WTC11 (cell line): Measurements from ENCODE around the gene RNASE11. TPM values are rescaled to one million over a fixed set of nuclear protein-coding genes. Genes with fewer than 3 reads are reported as not detected.

Source experiments
- ATAC-seq: fragments of 200-7000 bp; cut with Tn5 transposase; 2 replicates; pipeline ENCODE4 v1.10.0; 2021; ENCODE audit warnings: mild to moderate bottlenecking, moderate library complexity
- CTCF ChIA-PET: fragments of 300-600 bp; sonication (Branson Sonifier 250); formaldehyde crosslinking; loops from one replicate; lab custom pipeline; 2021; ENCODE audit warnings: antibody characterized with exemption; lab: Charles Lee
- POLR2A ChIA-PET: fragments of 350-600 bp; sonication (Branson Sonifier 250); formaldehyde crosslinking; loops from one replicate; lab custom pipeline; 2021; ENCODE audit warnings: antibody characterized with exemption; lab: Charles Lee
- DNase-seq: peaks from one replicate; pipeline ENCODE4 v3.0.0; 2021; ENCODE audit warnings: low spot score
- H3K27ac Mint-ChIP-seq: 2 replicates; pipeline ENCODE4 v1.8.0; 2021; ENCODE audit warnings: mixed read lengths
- H3K27me3 Mint-ChIP-seq: 2 replicates; pipeline ENCODE4 v1.8.0; 2021; ENCODE audit warnings: low read depth, mild to moderate bottlenecking, moderate library complexity, mixed read lengths
- H3K36me3 Mint-ChIP-seq: 2 replicates; pipeline ENCODE4 v1.8.0; 2021; ENCODE audit warnings: mixed read lengths
- H3K4me1 Mint-ChIP-seq: 2 replicates; pipeline ENCODE4 v1.8.0; 2022; ENCODE audit warnings: mixed read lengths
- H3K4me3 Mint-ChIP-seq: 2 replicates; pipeline ENCODE4 v1.8.0; 2021; ENCODE audit warnings: mild to moderate bottlenecking, moderate library complexity, mixed read lengths
- H3K9me3 Mint-ChIP-seq: 2 replicates; pipeline ENCODE4 v1.8.0; 2021; ENCODE audit warnings: mixed read lengths
- ATF1 ChIP-seq: sonication (generic); formaldehyde crosslinking; IDR thresholded peaks from 2 replicates; pipeline ENCODE4 v1.8.1; 2023; ENCODE audit warnings: mild to moderate bottlenecking, moderate library complexity, missing genetic modification reagents
- FOXP4 ChIP-seq: sonication (generic); formaldehyde crosslinking; IDR thresholded peaks from 2 replicates; pipeline ENCODE4 v1.8.0; 2022; ENCODE audit warnings: mild to moderate bottlenecking, missing genetic modification reagents
- HMGA2 ChIP-seq: fragments of 250-450 bp; sonication (Bioruptor Pico); IDR thresholded peaks from 2 replicates; pipeline ENCODE4 v1.4.0; 2021; ENCODE audit warnings: mild to moderate bottlenecking, moderate library complexity
- HMGXB4 ChIP-seq: sonication (generic); formaldehyde crosslinking; IDR thresholded peaks from 2 replicates; pipeline ENCODE4 v1.8.1; 2023; ENCODE audit warnings: mild to moderate bottlenecking, moderate library complexity, missing genetic modification reagents
- IRF2 ChIP-seq: sonication (generic); formaldehyde crosslinking; IDR thresholded peaks from 2 replicates; pipeline ENCODE4 v1.8.0; 2022; ENCODE audit warnings: low read depth, missing genetic modification reagents, borderline replicate concordance
- OVOL2 ChIP-seq: fragments of 250-450 bp; sonication (Bioruptor Pico); IDR thresholded peaks from 2 replicates; pipeline ENCODE4 v1.9.0; 2021; ENCODE audit warnings: mild to moderate bottlenecking, borderline replicate concordance
- ZNF138 ChIP-seq: sonication (generic); formaldehyde crosslinking; conservative IDR thresholded peaks from 2 replicates; pipeline ENCODE4 v1.8.1; 2022; ENCODE audit warnings: mild to moderate bottlenecking, moderate library complexity, missing genetic modification reagents
- ZNF219 ChIP-seq: sonication (generic); formaldehyde crosslinking; IDR thresholded peaks from 2 replicates; pipeline ENCODE4 v1.8.0; 2023; ENCODE audit warnings: missing genetic modification reagents, mild to moderate bottlenecking, borderline replicate concordance
- ZNF396 ChIP-seq: fragments of 250-450 bp; sonication (Bioruptor Pico); IDR thresholded peaks from 2 replicates; pipeline ENCODE4 v1.8.0; 2021; ENCODE audit warnings: mild to moderate bottlenecking, moderate library complexity, borderline replicate concordance
- ZSCAN18 ChIP-seq: fragments of 250-450 bp; sonication (Bioruptor Pico); IDR thresholded peaks from 2 replicates; pipeline ENCODE4 v2.1.2; 2022; ENCODE audit warnings: mild to moderate bottlenecking, moderate library complexity
- total RNA-seq: library from RNA; stranded (reverse); gene quantifications from 3 replicates; pipeline ENCODE4 v1.2.3, GENCODE V29; 2021
- TF ChIP-seq, protein P1 (sequence below): sonication (generic); formaldehyde crosslinking; IDR thresholded peaks from 2 replicates; pipeline ENCODE4 v1.8.1; 2023; ENCODE audit warnings: mild to moderate bottlenecking, missing genetic modification reagents, borderline replicate concordance
- TF ChIP-seq, protein P2 (sequence below): fragments of 250-450 bp; sonication (Bioruptor Pico); IDR thresholded peaks from 2 replicates; pipeline ENCODE4 v1.8.0; 2021; ENCODE audit warnings: mild to moderate bottlenecking
- TF ChIP-seq, protein P3 (sequence below): sonication (generic); formaldehyde crosslinking; IDR thresholded peaks from 2 replicates; pipeline ENCODE4 v1.8.1; 2023; ENCODE audit warnings: mild to moderate bottlenecking, missing genetic modification reagents, moderate library complexity
- TF ChIP-seq, protein P4 (sequence below): fragments of 250-450 bp; sonication (Bioruptor Pico); conservative IDR thresholded peaks from 2 replicates; pipeline ENCODE4 v1.9.0; 2021; ENCODE audit warnings: mild to moderate bottlenecking
- TF ChIP-seq, protein P5 (sequence below): fragments of 250-450 bp; sonication (Bioruptor Pico); IDR thresholded peaks from 2 replicates; pipeline ENCODE4 v1.9.0; 2021; ENCODE audit warnings: mild to moderate bottlenecking
- TF ChIP-seq, protein P6 (sequence below): sonication (generic); formaldehyde crosslinking; IDR thresholded peaks from 2 replicates; pipeline ENCODE4 v1.8.0; 2023; ENCODE audit warnings: missing genetic modification reagents, mild to moderate bottlenecking, borderline replicate concordance

The RNASE11 gene
- total RNA-seq, 1 experiment from 2014 or later = not detected

DNA sequence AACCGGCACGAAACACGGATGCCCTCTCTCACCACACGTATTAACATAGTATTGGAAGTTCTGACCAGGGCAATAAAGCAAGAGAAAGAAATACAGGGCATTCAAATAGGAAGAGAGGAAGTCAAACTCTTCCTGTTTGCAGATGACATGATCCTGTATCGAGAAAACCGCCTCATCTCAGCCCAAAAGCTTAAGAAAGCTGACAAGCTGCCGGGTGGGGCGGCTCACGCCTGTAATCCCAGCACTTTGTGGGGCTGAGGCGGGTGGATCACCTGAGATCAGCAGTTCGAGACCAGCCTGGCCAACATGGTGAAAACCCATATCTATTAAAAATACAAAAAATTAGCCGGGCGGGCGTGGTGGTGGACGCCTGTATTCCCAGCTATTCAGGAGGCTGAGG, 36.0 kb upstream of the RNASE11 start (continued):
- TF ChIP-seq FOXP4 (no peak), ZSCAN18 (CRISPR knock-in tag) (no peak), ATF1 (CRISPR knock-in tag) (no peak), ZNF138 (CRISPR knock-in tag) (no peak), HMGA2 (CRISPR knock-in tag) (no peak), ZNF396 (CRISPR knock-in tag) (no peak)
- TF ChIP-seq, protein P1, sequence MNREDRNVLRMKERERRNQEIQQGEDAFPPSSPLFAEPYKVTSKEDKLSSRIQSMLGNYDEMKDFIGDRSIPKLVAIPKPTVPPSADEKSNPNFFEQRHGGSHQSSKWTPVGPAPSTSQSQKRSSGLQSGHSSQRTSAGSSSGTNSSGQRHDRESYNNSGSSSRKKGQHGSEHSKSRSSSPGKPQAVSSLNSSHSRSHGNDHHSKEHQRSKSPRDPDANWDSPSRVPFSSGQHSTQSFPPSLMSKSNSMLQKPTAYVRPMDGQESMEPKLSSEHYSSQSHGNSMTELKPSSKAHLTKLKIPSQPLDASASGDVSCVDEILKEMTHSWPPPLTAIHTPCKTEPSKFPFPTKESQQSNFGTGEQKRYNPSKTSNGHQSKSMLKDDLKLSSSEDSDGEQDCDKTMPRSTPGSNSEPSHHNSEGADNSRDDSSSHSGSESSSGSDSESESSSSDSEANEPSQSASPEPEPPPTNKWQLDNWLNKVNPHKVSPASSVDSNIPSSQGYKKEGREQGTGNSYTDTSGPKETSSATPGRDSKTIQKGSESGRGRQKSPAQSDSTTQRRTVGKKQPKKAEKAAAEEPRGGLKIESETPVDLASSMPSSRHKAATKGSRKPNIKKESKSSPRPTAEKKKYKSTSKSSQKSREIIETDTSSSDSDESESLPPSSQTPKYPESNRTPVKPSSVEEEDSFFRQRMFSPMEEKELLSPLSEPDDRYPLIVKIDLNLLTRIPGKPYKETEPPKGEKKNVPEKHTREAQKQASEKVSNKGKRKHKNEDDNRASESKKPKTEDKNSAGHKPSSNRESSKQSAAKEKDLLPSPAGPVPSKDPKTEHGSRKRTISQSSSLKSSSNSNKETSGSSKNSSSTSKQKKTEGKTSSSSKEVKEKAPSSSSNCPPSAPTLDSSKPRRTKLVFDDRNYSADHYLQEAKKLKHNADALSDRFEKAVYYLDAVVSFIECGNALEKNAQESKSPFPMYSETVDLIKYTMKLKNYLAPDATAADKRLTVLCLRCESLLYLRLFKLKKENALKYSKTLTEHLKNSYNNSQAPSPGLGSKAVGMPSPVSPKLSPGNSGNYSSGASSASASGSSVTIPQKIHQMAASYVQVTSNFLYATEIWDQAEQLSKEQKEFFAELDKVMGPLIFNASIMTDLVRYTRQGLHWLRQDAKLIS (CRISPR knock-in tag) = no peak
- TF ChIP-seq, protein P2, sequence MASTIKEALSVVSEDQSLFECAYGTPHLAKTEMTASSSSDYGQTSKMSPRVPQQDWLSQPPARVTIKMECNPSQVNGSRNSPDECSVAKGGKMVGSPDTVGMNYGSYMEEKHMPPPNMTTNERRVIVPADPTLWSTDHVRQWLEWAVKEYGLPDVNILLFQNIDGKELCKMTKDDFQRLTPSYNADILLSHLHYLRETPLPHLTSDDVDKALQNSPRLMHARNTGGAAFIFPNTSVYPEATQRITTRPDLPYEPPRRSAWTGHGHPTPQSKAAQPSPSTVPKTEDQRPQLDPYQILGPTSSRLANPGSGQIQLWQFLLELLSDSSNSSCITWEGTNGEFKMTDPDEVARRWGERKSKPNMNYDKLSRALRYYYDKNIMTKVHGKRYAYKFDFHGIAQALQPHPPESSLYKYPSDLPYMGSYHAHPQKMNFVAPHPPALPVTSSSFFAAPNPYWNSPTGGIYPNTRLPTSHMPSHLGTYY (CRISPR knock-in tag) = no peak
- TF ChIP-seq, protein P3, sequence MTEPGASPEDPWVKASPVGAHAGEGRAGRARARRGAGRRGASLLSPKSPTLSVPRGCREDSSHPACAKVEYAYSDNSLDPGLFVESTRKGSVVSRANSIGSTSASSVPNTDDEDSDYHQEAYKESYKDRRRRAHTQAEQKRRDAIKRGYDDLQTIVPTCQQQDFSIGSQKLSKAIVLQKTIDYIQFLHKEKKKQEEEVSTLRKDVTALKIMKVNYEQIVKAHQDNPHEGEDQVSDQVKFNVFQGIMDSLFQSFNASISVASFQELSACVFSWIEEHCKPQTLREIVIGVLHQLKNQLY = no peak
- TF ChIP-seq, protein P4, sequence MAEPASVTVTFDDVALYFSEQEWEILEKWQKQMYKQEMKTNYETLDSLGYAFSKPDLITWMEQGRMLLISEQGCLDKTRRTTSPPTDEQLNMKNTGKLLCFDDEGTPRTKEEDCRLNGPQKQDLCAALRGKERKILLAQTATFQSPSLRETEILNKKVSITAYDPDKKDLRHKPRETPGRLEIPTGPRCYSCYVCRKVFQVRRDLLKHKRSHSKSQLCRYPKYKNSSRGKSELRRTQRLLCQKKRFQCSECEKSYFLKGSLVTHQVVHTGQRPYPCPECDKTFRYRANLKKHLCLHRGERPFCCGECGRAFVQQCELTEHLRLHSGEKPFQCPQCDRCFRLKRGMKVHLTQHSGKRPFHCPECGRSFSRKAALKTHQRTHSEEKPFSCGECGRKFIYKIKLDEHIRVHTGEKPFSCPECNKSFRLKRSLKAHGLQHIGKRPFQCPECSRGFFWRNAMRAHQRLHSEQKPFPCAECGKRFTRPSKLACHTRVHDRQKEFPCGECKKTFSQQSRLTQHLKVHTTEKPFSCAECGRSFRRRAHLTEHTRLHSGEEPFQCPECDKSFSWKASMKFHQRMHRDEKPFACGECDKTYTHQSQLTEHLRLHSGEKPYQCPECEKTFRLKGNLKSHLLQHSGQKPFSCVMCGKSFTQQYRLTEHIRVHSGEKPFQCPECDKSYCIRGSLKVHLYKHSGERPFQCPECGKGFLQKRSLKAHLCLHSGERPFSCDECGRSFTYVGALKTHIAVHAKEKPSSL (CRISPR knock-in tag) = no peak

DNA sequence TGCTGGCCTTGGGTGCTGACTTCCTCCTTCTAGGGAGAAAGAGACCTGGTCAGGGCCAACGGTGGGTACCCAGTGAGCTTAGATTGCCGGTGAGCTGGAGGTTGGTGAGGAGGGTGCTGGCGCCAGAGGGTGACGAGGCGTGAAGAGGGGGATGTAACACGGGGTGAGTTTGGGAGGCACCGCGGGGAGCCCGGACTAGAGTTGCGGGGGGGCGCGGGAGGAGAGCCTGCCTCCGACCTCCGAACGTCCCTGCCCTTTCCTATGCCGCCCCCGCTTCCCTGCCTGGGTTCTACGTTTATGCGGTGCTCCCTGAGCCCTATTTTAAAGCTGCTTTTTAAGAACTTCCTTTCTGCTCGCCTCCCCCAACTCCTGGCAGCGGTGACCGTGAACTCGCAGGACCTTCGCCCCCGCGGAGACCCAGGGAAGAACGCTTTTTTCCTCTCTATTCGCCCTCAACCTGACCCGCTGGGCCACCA, 35.1 kb upstream of the RNASE11 start:
- Mint-ChIP-seq H3K27ac (no peak overlapping the region), H3K4me1 (peaks cover 24% of the 10 kb centered on the region), H3K9me3 (no peaks in the 10 kb centered on the region), H3K4me3 (peak overlapping the region; percentile 93), H3K27me3 (peaks cover 34% of the 10 kb centered on the region), H3K36me3 (no peaks in the 10 kb centered on the region)
- DNase-seq (no peak), ATAC-seq (no peak)
- ChIA-PET POLR2A (interaction anchor here (2.3 kb wide), 1 partner anchor 9 kb away, joined by 7 read pairs; no protein-coding TSS in a partner anchor), CTCF (interaction anchor here (0.8 to 2.7 kb wide), 10 partner anchors 10 to 207 kb away, joined by 3 to 13 read pairs (median 4); partner anchors contain the start of genes RNASE11 and RNASE4)
- no peak for TF ChIP-seq IRF2 (CRISPR knock-in tag)
- TF ChIP-seq, protein P5, sequence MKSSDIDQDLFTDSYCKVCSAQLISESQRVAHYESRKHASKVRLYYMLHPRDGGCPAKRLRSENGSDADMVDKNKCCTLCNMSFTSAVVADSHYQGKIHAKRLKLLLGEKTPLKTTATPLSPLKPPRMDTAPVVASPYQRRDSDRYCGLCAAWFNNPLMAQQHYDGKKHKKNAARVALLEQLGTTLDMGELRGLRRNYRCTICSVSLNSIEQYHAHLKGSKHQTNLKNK = no peak
- TF ChIP-seq OVOL2 (CRISPR knock-in tag) = no peak
- no peak for TF ChIP-seq HMGA2 (CRISPR knock-in tag)
- no peak for TF ChIP-seq ZNF219 (CRISPR knock-in tag)
- TF ChIP-seq, protein P6, sequence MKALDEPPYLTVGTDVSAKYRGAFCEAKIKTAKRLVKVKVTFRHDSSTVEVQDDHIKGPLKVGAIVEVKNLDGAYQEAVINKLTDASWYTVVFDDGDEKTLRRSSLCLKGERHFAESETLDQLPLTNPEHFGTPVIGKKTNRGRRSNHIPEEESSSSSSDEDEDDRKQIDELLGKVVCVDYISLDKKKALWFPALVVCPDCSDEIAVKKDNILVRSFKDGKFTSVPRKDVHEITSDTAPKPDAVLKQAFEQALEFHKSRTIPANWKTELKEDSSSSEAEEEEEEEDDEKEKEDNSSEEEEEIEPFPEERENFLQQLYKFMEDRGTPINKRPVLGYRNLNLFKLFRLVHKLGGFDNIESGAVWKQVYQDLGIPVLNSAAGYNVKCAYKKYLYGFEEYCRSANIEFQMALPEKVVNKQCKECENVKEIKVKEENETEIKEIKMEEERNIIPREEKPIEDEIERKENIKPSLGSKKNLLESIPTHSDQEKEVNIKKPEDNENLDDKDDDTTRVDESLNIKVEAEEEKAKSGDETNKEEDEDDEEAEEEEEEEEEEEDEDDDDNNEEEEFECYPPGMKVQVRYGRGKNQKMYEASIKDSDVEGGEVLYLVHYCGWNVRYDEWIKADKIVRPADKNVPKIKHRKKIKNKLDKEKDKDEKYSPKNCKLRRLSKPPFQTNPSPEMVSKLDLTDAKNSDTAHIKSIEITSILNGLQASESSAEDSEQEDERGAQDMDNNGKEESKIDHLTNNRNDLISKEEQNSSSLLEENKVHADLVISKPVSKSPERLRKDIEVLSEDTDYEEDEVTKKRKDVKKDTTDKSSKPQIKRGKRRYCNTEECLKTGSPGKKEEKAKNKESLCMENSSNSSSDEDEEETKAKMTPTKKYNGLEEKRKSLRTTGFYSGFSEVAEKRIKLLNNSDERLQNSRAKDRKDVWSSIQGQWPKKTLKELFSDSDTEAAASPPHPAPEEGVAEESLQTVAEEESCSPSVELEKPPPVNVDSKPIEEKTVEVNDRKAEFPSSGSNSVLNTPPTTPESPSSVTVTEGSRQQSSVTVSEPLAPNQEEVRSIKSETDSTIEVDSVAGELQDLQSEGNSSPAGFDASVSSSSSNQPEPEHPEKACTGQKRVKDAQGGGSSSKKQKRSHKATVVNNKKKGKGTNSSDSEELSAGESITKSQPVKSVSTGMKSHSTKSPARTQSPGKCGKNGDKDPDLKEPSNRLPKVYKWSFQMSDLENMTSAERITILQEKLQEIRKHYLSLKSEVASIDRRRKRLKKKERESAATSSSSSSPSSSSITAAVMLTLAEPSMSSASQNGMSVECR (CRISPR knock-in tag) = no peak
- TF ChIP-seq ZNF138 (CRISPR knock-in tag) = no peak
- TF ChIP-seq HMGXB4 = no peak
